Esophagus muscularis mucosa (tissue), 4 donors: Measurements from ENCODE around the gene ORAI3. TPM values are rescaled to one million over a fixed set of nuclear protein-coding genes. Genes with fewer than 3 reads are reported as not detected.

ENCODE experiments used
- DNase-seq: peaks from one replicate; pipeline ENCODE4 v3.0.0-alpha.2; 2017; ENCODE audit errors: extremely low spot score
- H3K27ac ChIP-seq, 4 donors: fragments of 200-600 bp; sonication (generic); replicated peaks in 1 of 4; 1 replicate in 3 of 4; 2 replicates in 1 of 4; pipeline ENCODE4 v1.5.1; 2016 to 2019; ENCODE audit warnings: mild to moderate bottlenecking in 1 of 4
- H3K27me3 ChIP-seq, 4 donors: fragments of 200-600 bp; sonication (generic); one replicate each; pipeline versions ENCODE4 v1.5.1 to v1.6.0; 2016 to 2019
- H3K36me3 ChIP-seq, 4 donors: fragments of 200-600 bp; sonication (generic); one replicate each; pipeline ENCODE4 v1.5.1; 2016 to 2019
- H3K4me1 ChIP-seq, 4 donors: fragments of 200-600 bp; sonication (generic); one replicate each; pipeline ENCODE4 v1.5.1; 2016 to 2019
- H3K4me3 ChIP-seq, 4 donors: fragments of 200-600 bp; sonication (generic); 1 replicate in 2 of 4; 2 replicates in 2 of 4; pipeline ENCODE4 v1.5.1; 2016 to 2019; ENCODE audit warnings: mild to moderate bottlenecking in 4 of 4, moderate library complexity in 1 of 4
- H3K9me3 ChIP-seq, 4 donors: fragments of 200-600 bp; sonication (generic); 1 replicate in 3 of 4; 2 replicates in 1 of 4; pipeline ENCODE4 v1.5.1; 2016 to 2019
- EP300 ChIP-seq: sonication (generic); formaldehyde crosslinking; IDR thresholded peaks from one replicate; pipeline ENCODE4 v1.6.1; 2017; ENCODE audit warnings: antibody characterized with exemption
- POLR2A ChIP-seq: fragments of 450-650 bp; IDR thresholded peaks from one replicate; pipeline ENCODE4 v1.6.1; 2017; ENCODE audit warnings: antibody characterized with exemption, moderate library complexity, mild to moderate bottlenecking, low read depth
- POLR2AphosphoS5 ChIP-seq, 2 donors: sonication (generic); formaldehyde crosslinking; IDR thresholded peaks; one replicate each; pipeline ENCODE4 v1.6.1; 2017; ENCODE audit warnings: antibody characterized with exemption in 2 of 2
- WGBS: methylation state at CpG from one replicate; pipeline ENCODE4 v1.1.5; 2018; 5-methylcytosine and 5-hydroxymethylcytosine counted together
- intact Hi-C: fragments of 100-400 bp; cut with DNase I; formaldehyde crosslinking; loops from one replicate; pipeline ENCODE4 v1.15.1; 2023
- total RNA-seq, 4 donors: library from RNA; depleted of rRNA; stranded (reverse); fragments of >200 nt; gene quantifications; one replicate each; pipeline versions ENCODE4 v1.1.0 to v1.2.1, GENCODE V29; 2016
- TF ChIP-seq, protein P1 (sequence below), 3 experiments: fragments of 200-600 bp in 2 of 3; fragments of 450-650 bp in 1 of 3; sonication (generic) in 2 of 3; IDR thresholded peaks; one replicate each; pipeline ENCODE4 v1.5.1; 2017 to 2019; ENCODE audit warnings: antibody characterized with exemption in 3 of 3, mild to moderate bottlenecking in 2 of 3, moderate library complexity in 1 of 3

The ORAI3 gene
- total RNA-seq, 4 donors from 2014 or later: 33.0 to 56.5 (median 45.8) TPM

DNA sequence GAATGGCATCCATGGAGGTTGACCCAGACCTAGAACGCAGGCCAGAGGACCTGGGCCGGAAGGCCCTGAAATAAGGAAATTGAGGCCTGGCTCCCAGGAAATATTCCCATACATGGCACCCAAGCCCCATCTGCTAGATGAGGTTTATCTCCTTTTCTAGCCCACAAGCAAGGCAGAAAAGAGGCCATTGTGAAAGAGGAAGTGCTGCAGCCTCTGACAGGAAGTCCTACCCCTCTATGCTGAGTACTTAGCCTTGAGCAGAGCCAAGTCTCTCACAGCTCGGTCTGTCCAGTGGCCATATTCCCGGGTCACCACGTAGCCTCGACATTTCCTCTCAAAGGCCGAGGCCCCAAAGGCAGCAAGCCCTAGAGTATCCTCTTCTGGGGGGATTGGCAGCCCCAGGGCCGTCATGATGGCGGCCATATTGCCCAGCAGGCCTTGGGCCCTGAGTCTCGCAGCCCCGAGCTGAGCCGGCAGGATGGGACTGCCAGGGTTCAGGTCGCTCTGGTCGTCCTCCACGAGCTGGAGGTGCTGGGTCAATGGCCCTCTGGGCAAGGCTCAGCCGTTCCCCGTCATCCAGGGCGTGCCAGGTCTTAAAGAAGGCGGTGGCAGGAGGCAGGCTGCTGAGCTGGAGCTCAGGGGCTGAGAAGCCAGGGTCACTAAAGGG, 44.6 kb upstream of the ORAI3 start:
- H3K27ac ChIP-seq: peak overlapping the region; percentile 84 to 91 (median 89)
- intact Hi-C loops: no loop called here
- no peak for DNase-seq
- no peak overlapping the region for H3K4me3 ChIP-seq
- H3K9me3 ChIP-seq: no peaks in the 10 kb centered on the region
- WGBS: 100% methylated on average over 6 of the region's 19 CpGs
- peaks cover 9 to 37% (median 28%) of the 10 kb centered on the region in 4 donors for H3K4me1 ChIP-seq
- no peaks in the 10 kb centered on the region for H3K27me3 ChIP-seq
- peaks cover 0 to 4% (median 0%) of the 10 kb centered on the region in 4 donors for H3K36me3 ChIP-seq
- TF ChIP-seq POLR2AphosphoS5 (IDR thresholded peaks at IDR 0.05): no peak
- no peak for TF ChIP-seq POLR2A
- TF ChIP-seq EP300: no peak

DNA sequence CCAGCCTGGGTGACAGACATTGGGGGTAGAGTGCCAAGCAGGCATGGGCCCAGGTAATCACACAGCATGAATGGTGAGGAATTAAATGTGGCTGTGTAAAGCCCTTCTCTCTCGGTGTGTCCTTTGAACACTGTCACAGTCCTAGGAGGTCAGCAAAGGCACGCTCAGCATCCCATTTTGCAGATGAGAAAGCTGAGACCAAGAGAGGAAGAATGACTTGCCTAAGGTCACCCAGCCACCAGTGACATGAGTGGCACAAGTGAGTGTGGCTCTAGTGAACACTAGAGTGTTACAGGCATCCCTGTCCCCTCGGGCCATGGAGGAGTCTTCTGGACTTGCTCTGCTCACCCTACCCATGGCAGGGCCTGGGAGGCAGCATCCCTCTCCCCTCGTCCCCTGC, 41.8 kb upstream of the ORAI3 start:
- no peaks in the 10 kb centered on the region for H3K9me3 ChIP-seq
- 89% methylated on average over 3 of the region's 4 CpGs for WGBS
- no peak overlapping the region for H3K27ac ChIP-seq
- H3K36me3 ChIP-seq: no peaks in the 10 kb centered on the region
- TF ChIP-seq, protein P1, sequence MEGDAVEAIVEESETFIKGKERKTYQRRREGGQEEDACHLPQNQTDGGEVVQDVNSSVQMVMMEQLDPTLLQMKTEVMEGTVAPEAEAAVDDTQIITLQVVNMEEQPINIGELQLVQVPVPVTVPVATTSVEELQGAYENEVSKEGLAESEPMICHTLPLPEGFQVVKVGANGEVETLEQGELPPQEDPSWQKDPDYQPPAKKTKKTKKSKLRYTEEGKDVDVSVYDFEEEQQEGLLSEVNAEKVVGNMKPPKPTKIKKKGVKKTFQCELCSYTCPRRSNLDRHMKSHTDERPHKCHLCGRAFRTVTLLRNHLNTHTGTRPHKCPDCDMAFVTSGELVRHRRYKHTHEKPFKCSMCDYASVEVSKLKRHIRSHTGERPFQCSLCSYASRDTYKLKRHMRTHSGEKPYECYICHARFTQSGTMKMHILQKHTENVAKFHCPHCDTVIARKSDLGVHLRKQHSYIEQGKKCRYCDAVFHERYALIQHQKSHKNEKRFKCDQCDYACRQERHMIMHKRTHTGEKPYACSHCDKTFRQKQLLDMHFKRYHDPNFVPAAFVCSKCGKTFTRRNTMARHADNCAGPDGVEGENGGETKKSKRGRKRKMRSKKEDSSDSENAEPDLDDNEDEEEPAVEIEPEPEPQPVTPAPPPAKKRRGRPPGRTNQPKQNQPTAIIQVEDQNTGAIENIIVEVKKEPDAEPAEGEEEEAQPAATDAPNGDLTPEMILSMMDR (IDR thresholded peaks at IDR 0.05): no peak
- TF ChIP-seq POLR2A (no peak), POLR2AphosphoS5 (IDR thresholded peaks at IDR 0.05) (no peak), EP300 (no peak)
- DNase-seq: no peak
- intact Hi-C loops: no loop called here
- H3K4me1 ChIP-seq: peaks cover 9 to 26% (median 16%) of the 10 kb centered on the region in 4 donors
- no peaks in the 10 kb centered on the region for H3K27me3 ChIP-seq
- H3K4me3 ChIP-seq: no peak overlapping the region

DNA sequence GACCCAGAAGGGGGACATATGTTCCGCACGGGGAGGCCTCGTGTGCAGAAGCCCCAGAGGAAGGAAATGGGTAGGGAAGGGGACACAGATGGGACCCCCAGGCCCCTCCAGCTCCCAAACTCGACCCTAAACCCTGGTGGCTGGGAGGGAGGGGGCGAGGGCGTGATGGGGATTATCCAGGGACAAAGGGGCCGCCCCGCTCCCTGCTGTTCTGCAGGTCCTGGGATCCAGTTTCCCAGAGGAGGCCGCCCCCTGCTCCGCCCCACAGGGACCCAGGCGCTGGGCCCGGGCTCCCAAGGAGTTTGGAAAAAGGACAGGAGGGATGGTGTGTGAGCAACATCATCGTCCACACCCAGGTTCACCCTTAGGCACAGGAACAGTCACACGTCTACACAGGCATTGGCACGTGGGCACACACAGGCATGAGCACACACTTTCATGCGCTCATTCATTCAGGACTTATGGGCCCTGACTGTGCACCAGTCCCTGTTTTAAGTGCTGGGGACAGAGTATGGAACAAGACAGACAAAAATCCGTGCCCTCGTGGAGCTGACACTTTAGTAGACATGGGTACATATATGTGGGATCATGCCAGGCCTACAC, 38.3 kb upstream of the ORAI3 start:
- H3K27ac ChIP-seq: no peak overlapping the region
- no peaks in the 10 kb centered on the region for H3K27me3 ChIP-seq
- H3K9me3 ChIP-seq: no peaks in the 10 kb centered on the region
- no peak for DNase-seq
- H3K4me3 ChIP-seq: no peak overlapping the region
- no peaks in the 10 kb centered on the region for H3K4me1 ChIP-seq
- 71% methylated on average over 16 of the region's 18 CpGs for WGBS
- intact Hi-C loops: no loop called here
- no peaks in the 10 kb centered on the region for H3K36me3 ChIP-seq
- TF ChIP-seq EP300 (no peak), POLR2A (no peak), POLR2AphosphoS5 (IDR thresholded peaks at IDR 0.05) (no peak)
- TF ChIP-seq, protein P1 (IDR thresholded peaks at IDR 0.05): no peak

DNA sequence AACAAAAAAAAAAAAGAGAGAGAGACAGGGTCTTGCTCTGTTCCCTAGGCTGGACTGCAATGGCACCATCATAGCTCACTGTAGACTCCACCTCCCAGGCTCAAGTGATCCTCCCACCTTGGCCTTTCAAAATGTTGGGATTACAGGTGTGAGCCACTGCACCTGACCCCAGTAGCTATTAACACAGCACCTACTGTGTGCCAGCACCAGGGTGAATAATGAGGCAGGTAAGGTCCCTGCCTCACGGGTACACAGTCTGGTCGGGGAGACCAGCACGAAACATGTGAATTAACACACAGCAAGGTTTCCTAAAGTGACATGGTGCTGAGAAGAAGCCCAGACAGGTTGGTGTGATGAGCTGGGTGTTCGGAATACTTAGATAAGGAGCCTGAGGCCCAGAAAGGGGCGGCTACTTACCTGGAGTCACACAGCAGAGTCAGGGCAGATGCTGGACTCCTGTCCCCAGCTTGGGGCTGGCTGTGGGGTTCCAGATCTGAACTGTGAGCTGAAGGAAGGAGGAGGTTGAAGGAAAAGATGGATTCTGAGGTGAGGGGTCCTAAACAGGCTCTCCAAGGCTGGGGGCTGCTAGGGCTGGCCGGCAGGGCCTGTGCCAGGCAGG, 36.0 kb upstream of the ORAI3 start:
- intact Hi-C loops: no loop called here

DNA sequence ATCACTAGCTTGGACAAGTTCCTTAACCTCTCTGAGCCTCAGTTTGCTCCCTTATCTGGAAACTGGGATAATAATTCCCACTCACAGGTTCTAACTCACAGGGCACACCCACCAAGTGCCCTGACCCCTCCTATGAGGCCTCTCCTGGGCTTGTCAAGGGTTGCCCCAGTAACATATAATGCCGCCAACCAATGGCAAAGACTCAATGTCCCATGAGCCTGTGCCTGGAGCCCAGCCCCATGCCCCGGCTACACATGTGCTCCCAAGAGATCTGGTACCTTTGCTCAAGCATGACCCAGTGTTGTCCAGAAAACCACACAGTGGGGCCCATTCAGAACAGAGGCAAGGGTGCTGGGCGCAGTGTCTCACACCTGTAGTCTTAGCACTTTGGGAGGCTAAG, 34.0 kb upstream of the ORAI3 start:
- intact Hi-C loops: no loop called here
- TF ChIP-seq POLR2A (no peak), POLR2AphosphoS5 (IDR thresholded peaks at IDR 0.05) (no peak), EP300 (no peak)
- TF ChIP-seq, protein P1 (IDR thresholded peaks at IDR 0.05): no peak
- Histone ChIP-seq H3K9me3 (no peaks in the 10 kb centered on the region), H3K27me3 (no peaks in the 10 kb centered on the region), H3K4me1 (no peaks in the 10 kb centered on the region), H3K36me3 (no peaks in the 10 kb centered on the region), H3K4me3 (no peak overlapping the region), H3K27ac (no peak overlapping the region)
- WGBS: 100% methylated on average over 3 of the region's 3 CpGs
- no peak for DNase-seq

More for the DNA sequence above, 36.0 kb upstream of the ORAI3 start:
- no peak overlapping the region for H3K27ac ChIP-seq
- H3K4me1 ChIP-seq: no peaks in the 10 kb centered on the region
- no peak overlapping the region for H3K4me3 ChIP-seq
- DNase-seq: no peak
- no peaks in the 10 kb centered on the region for H3K9me3 ChIP-seq
- H3K36me3 ChIP-seq: no peaks in the 10 kb centered on the region
- TF ChIP-seq EP300: no peak
- WGBS: 90% methylated on average over 6 of the region's 6 CpGs
- no peaks in the 10 kb centered on the region for H3K27me3 ChIP-seq
